GM12874 (cell line): ENCODE results near the gene KRTAP3-1.

Experiments
- CTCF ChIP-seq: IDR thresholded peaks from 2 replicates; pipeline ENCODE4 v1.5.1; 2011; ENCODE audit warnings: low read depth, mild to moderate bottlenecking, control low read depth, low read length, moderate library complexity; ENCODE audit not compliant: insufficient read depth

Gene KRTAP3-1

GRCh38 chr17:40960144-40960543 is 48.8 kb downstream of the KRTAP3-1 start:
- TF ChIP-seq CTCF, result no peak
